PC-9 (cell line): ENCODE measurements around the gene ITGB4. TPM values are rescaled to one million over a fixed set of nuclear protein-coding genes. Genes with fewer than 3 reads are reported as not detected.

ENCODE experiments used
- BruUV-seq: library from RNA; stranded (reverse); fragments of 400-500 nt; replicated peaks from 2 replicates; lab custom pipeline; 2021; lab: Mats Ljungman, UMichigan
- CTCF ChIA-PET: fragments of 300-600 bp; sonication (Branson Sonifier 250); formaldehyde crosslinking; loops from one replicate; lab custom pipeline; 2022; ENCODE audit warnings: antibody characterized with exemption; lab: Charles Lee
- POLR2A ChIA-PET: fragments of 300-600 bp; sonication (Branson Sonifier 250); formaldehyde crosslinking; loops from one replicate; lab custom pipeline; 2022; ENCODE audit warnings: antibody characterized with exemption; ENCODE audit not compliant: unreplicated experiment; lab: Charles Lee
- DNase-seq, 2 experiments: peaks; one replicate each; pipeline versions ENCODE4 v3.0.0 to v3.0.0-alpha.2; 2015 to 2022; ENCODE audit warnings: mixed read lengths in 1 of 2
- H2AFZ ChIP-seq: fragments of 200-600 bp; sonication (generic); 2 replicates; pipeline ENCODE4 v1.8.1; 2017; ENCODE audit warnings: antibody characterized with exemption
- H3F3A ChIP-seq: fragments of 200-600 bp; sonication (generic); 2 replicates; pipeline ENCODE4 v1.8.1; 2017; ENCODE audit warnings: antibody characterized with exemption, mild to moderate bottlenecking, low read depth; ENCODE audit not compliant: insufficient read depth
- H3K27ac ChIP-seq: fragments of 200-600 bp; sonication (generic); 2 replicates; pipeline ENCODE4 v1.6.1; 2016; ENCODE audit warnings: mixed run types
- H3K27me3 ChIP-seq: fragments of 200-600 bp; sonication (generic); 2 replicates; pipeline ENCODE4 v1.6.1; 2016; ENCODE audit warnings: low read depth, mixed run types; ENCODE audit not compliant: insufficient read depth
- H3K36me3 ChIP-seq: fragments of 200-600 bp; sonication (generic); 2 replicates; pipeline ENCODE4 v1.6.1; 2016; ENCODE audit warnings: low read depth, mixed run types
- H3K4me1 ChIP-seq: fragments of 200-600 bp; sonication (generic); replicated peaks from 2 replicates; pipeline ENCODE4 v1.6.1; 2016; ENCODE audit warnings: mixed run types; ENCODE audit not compliant: insufficient read depth
- H3K4me2 ChIP-seq: fragments of 200-600 bp; sonication (generic); 2 replicates; pipeline ENCODE4 v1.6.1; 2017; ENCODE audit warnings: mixed run types
- H3K4me3 ChIP-seq: fragments of 200-600 bp; sonication (generic); 2 replicates; pipeline ENCODE4 v1.6.1; 2016; ENCODE audit warnings: mixed run types
- H3K79me2 ChIP-seq: fragments of 200-600 bp; sonication (generic); 2 replicates; pipeline ENCODE4 v1.6.1; 2017; ENCODE audit warnings: low read depth, mixed run types
- H3K9me2 ChIP-seq: fragments of 200-600 bp; sonication (generic); 2 replicates; pipeline ENCODE4 v1.8.1; 2017; ENCODE audit warnings: mild to moderate bottlenecking; ENCODE audit not compliant: insufficient read depth
- H3K9me3 ChIP-seq: fragments of 200-600 bp; sonication (generic); 2 replicates; pipeline ENCODE4 v1.8.1; 2016; ENCODE audit warnings: low read depth; ENCODE audit not compliant: insufficient read depth
- H4K20me1 ChIP-seq: fragments of 200-600 bp; sonication (generic); 2 replicates; pipeline ENCODE4 v1.8.1; 2017; ENCODE audit not compliant: insufficient read depth
- EZH2 ChIP-seq: fragments of 200-600 bp; sonication (generic); IDR thresholded peaks from 2 replicates; pipeline ENCODE4 v1.8.0; 2017; ENCODE audit warnings: antibody characterized with exemption, low read depth
- intact Hi-C: fragments of 100-400 bp; cut with micrococcal nuclease; formaldehyde crosslinking; loops from one replicate; pipeline ENCODE4 v1.10.0; 2022; ENCODE audit not compliant: unreplicated experiment
- total RNA-seq: library from RNA; stranded (reverse); gene quantifications from 2 replicates; pipeline ENCODE4 v1.2.3, GENCODE V29; 2021
- TF ChIP-seq, protein P1 (sequence below): fragments of 200-600 bp; sonication (generic); conservative IDR thresholded peaks from 2 replicates; pipeline ENCODE4 v1.6.1; 2017; ENCODE audit warnings: mixed run types, antibody characterized with exemption, mild to moderate bottlenecking, moderate library complexity

Gene ITGB4
- total RNA-seq, 1 experiment from 2014 or later: 461 TPM

DNA sequence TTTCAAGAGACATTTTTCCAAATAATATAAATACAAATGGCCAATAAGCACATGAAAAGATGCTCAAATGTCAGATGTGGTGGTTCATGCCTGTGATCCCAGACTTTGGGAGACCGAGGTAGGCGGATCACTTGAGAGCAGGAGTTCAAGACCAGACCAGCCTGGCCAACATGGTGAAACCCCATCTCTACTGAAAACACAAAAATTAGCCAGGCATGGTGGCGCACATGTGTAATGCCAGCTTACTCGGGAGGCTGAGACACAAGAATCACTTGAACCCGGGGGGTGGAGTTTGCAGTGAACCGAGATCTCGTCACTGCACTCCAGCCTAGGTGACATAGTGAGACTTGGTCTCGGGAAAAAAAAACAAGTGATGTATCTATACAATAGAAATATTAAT, 46.6 kb downstream of the ITGB4 start:
- no peak for TF ChIP-seq EZH2
- TF ChIP-seq, protein P1, sequence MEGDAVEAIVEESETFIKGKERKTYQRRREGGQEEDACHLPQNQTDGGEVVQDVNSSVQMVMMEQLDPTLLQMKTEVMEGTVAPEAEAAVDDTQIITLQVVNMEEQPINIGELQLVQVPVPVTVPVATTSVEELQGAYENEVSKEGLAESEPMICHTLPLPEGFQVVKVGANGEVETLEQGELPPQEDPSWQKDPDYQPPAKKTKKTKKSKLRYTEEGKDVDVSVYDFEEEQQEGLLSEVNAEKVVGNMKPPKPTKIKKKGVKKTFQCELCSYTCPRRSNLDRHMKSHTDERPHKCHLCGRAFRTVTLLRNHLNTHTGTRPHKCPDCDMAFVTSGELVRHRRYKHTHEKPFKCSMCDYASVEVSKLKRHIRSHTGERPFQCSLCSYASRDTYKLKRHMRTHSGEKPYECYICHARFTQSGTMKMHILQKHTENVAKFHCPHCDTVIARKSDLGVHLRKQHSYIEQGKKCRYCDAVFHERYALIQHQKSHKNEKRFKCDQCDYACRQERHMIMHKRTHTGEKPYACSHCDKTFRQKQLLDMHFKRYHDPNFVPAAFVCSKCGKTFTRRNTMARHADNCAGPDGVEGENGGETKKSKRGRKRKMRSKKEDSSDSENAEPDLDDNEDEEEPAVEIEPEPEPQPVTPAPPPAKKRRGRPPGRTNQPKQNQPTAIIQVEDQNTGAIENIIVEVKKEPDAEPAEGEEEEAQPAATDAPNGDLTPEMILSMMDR: no peak
- Histone ChIP-seq H3K4me1 (peaks cover 9% of the 10 kb centered on the region; the same call in 1 of the 2 replicates), H3F3A (peaks cover 20% of the 10 kb centered on the region), H3K36me3 (no peaks in the 10 kb centered on the region), H3K27ac (no peak overlapping the region), H3K9me2 (no peaks in the 10 kb centered on the region), H3K4me3 (no peak overlapping the region), H2AFZ (no peak overlapping the region), H4K20me1 (no peaks in the 10 kb centered on the region; the same call in 1 of the 2 replicates), H3K4me2 (no peak overlapping the region), H3K27me3 (no peaks in the 10 kb centered on the region), H3K79me2 (no peaks in the 10 kb centered on the region), H3K9me3 (no peaks in the 10 kb centered on the region)
- POLR2A ChIA-PET: no interaction called here
- intact Hi-C loops: no loop called here
- CTCF ChIA-PET: interaction anchor here (0.6 kb wide), 1 partner anchor 30 kb away, joined by 4 read pairs; no protein-coding TSS in a partner anchor
- DNase-seq: no peak
- BruUV-seq: no TSS peak

DNA sequence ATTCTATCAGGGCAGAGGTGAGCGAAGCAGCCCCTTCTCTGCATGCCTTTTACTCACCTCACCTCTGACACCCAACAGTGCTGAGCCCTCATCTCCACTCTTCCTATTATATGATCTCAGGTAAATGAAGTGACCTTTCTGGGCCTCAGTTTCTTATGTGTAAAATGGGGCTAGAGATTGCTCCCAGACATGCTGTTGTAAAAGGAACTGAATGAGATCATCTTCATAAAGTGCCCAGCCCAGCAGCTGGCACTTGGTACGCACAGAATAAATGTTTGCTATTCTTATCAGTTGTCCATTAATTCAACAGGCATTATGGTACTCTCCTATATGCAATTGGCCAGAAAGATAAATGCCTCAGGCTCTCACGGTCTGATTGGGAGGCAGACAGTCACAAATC, 48.3 kb downstream of the ITGB4 start:
- H3F3A ChIP-seq: peaks cover 23% of the 10 kb centered on the region
- H3K4me2 ChIP-seq: no peak overlapping the region
- CTCF ChIA-PET: interaction anchor here (0.6 kb wide), 1 partner anchor 127 kb away, joined by 3 read pairs; the partner anchor contains the start of gene TRIM65
- no peak overlapping the region for H2AFZ ChIP-seq
- DNase-seq: no peak
- H3K27me3 ChIP-seq: no peaks in the 10 kb centered on the region
- POLR2A ChIA-PET: interaction anchor here (0.7 kb wide), 1 partner anchor 188 kb away, joined by 7 read pairs; no protein-coding TSS in a partner anchor
- intact Hi-C loops: no loop called here
- no peaks in the 10 kb centered on the region for H3K9me3 ChIP-seq
- no TSS peak for BruUV-seq
- no peak overlapping the region for H3K4me3 ChIP-seq
- TF ChIP-seq, protein P1: no peak
- no peak for TF ChIP-seq EZH2
- H3K27ac ChIP-seq: no peak overlapping the region
- H3K79me2 ChIP-seq: no peaks in the 10 kb centered on the region
- H3K36me3 ChIP-seq: no peaks in the 10 kb centered on the region
- peaks cover 1% of the 10 kb centered on the region; the same call in 1 of the 2 replicates for H3K4me1 ChIP-seq
- H4K20me1 ChIP-seq: no peaks in the 10 kb centered on the region; the same call in 1 of the 2 replicates
- no peaks in the 10 kb centered on the region for H3K9me2 ChIP-seq

DNA sequence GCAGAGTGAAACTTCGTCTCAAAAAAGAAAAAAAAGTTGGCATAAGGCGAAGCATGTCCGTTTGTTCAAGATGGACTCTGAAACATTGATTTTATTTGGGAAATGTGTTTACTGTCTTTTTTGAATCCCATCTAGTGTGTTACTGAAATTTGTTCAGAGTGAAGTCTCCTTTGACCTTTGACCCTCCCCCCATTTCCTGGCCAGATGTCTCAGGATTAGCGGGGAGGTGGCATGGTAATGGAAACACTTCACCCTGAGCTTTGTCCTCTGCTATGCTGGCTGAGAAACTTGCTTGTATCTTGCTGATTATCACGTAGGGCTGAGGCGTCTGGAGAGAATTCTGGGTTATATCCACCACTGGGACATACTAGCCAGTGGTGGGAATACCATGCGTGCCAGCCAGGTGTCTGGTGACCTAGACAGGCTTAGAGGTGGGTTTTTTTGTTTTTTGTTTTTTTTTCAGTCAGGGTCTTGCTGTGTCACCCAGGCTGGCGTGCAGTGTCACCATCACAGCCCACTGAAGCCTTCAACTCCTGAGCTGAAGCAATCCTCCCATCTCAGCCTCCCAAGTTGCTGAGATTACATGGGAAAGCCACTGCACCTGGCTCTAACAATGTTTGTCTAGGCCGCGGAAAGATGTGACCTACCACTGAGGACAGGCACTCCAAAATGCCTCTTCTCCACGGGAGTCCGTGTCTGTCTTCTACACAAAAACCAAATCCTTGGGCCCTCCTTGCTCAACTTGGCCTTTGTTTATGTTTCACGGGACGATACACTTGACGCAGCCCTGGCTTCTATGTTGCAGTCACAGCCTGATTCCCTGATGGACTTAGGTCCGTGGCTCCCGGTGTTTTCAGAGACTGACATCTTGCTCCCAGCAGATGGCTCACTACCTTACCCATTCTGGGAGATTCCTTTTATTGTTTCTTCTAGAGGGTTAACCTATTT, 50.3 kb downstream of the ITGB4 start:
- no peaks in the 10 kb centered on the region for H3K9me3 ChIP-seq
- no peak overlapping the region for H3K27ac ChIP-seq
- H3K9me2 ChIP-seq: no peaks in the 10 kb centered on the region
- H3K4me1 ChIP-seq: peaks cover 17% of the 10 kb centered on the region
- H3K36me3 ChIP-seq: peaks cover 3% of the 10 kb centered on the region; the same call in 1 of the 2 replicates
- no TSS peak for BruUV-seq
- peaks cover 10% of the 10 kb centered on the region for H4K20me1 ChIP-seq
- no peak for DNase-seq
- peaks cover 28% of the 10 kb centered on the region; the same call in 1 of the 2 replicates for H3F3A ChIP-seq
- ChIA-PET CTCF (no interaction called here), POLR2A (interaction anchor here (0.6 kb wide), 1 partner anchor 7 kb away, joined by 15 read pairs; no protein-coding TSS in a partner anchor)
- TF ChIP-seq, protein P1: no peak
- no peak for TF ChIP-seq EZH2
- no peak overlapping the region for H2AFZ ChIP-seq
- no peak overlapping the region for H3K4me3 ChIP-seq
- intact Hi-C loops: loop anchor here (10.0 kb wide), 2 partner anchors 233 to 503 kb away; partner anchors contain the start of gene CDK3
- no peak overlapping the region for H3K4me2 ChIP-seq
- H3K27me3 ChIP-seq: no peaks in the 10 kb centered on the region
- peaks cover 3% of the 10 kb centered on the region for H3K79me2 ChIP-seq
